PC-9 (cell line): Measurements from ENCODE around the gene ROBO1. TPM values are rescaled to one million over a fixed set of nuclear protein-coding genes. Genes with fewer than 3 reads are reported as not detected.

Experiments
- BruUV-seq: library from RNA; stranded (reverse); fragments of 400-500 nt; replicated peaks from 2 replicates; lab custom pipeline; 2021; lab: Mats Ljungman, UMichigan
- CTCF ChIA-PET: fragments of 300-600 bp; sonication (Branson Sonifier 250); formaldehyde crosslinking; loops from one replicate; lab custom pipeline; 2022; ENCODE audit warnings: antibody characterized with exemption; lab: Charles Lee
- POLR2A ChIA-PET: fragments of 300-600 bp; sonication (Branson Sonifier 250); formaldehyde crosslinking; loops from one replicate; lab custom pipeline; 2022; ENCODE audit warnings: antibody characterized with exemption; ENCODE audit not compliant: unreplicated experiment; lab: Charles Lee
- DNase-seq, 2 experiments: peaks; one replicate each; pipeline versions ENCODE4 v3.0.0 to v3.0.0-alpha.2; 2015 to 2022; ENCODE audit warnings: mixed read lengths in 1 of 2
- H2AFZ ChIP-seq: fragments of 200-600 bp; sonication (generic); 2 replicates; pipeline ENCODE4 v1.8.1; 2017; ENCODE audit warnings: antibody characterized with exemption
- H3F3A ChIP-seq: fragments of 200-600 bp; sonication (generic); 2 replicates; pipeline ENCODE4 v1.8.1; 2017; ENCODE audit warnings: antibody characterized with exemption, mild to moderate bottlenecking, low read depth; ENCODE audit not compliant: insufficient read depth
- H3K27ac ChIP-seq: fragments of 200-600 bp; sonication (generic); 2 replicates; pipeline ENCODE4 v1.6.1; 2016; ENCODE audit warnings: mixed run types
- H3K27me3 ChIP-seq: fragments of 200-600 bp; sonication (generic); 2 replicates; pipeline ENCODE4 v1.6.1; 2016; ENCODE audit warnings: low read depth, mixed run types; ENCODE audit not compliant: insufficient read depth
- H3K36me3 ChIP-seq: fragments of 200-600 bp; sonication (generic); 2 replicates; pipeline ENCODE4 v1.6.1; 2016; ENCODE audit warnings: low read depth, mixed run types
- H3K4me1 ChIP-seq: fragments of 200-600 bp; sonication (generic); replicated peaks from 2 replicates; pipeline ENCODE4 v1.6.1; 2016; ENCODE audit warnings: mixed run types; ENCODE audit not compliant: insufficient read depth
- H3K4me2 ChIP-seq: fragments of 200-600 bp; sonication (generic); 2 replicates; pipeline ENCODE4 v1.6.1; 2017; ENCODE audit warnings: mixed run types
- H3K4me3 ChIP-seq: fragments of 200-600 bp; sonication (generic); 2 replicates; pipeline ENCODE4 v1.6.1; 2016; ENCODE audit warnings: mixed run types
- H3K79me2 ChIP-seq: fragments of 200-600 bp; sonication (generic); 2 replicates; pipeline ENCODE4 v1.6.1; 2017; ENCODE audit warnings: low read depth, mixed run types
- H3K9me2 ChIP-seq: fragments of 200-600 bp; sonication (generic); 2 replicates; pipeline ENCODE4 v1.8.1; 2017; ENCODE audit warnings: mild to moderate bottlenecking; ENCODE audit not compliant: insufficient read depth
- H3K9me3 ChIP-seq: fragments of 200-600 bp; sonication (generic); 2 replicates; pipeline ENCODE4 v1.8.1; 2016; ENCODE audit warnings: low read depth; ENCODE audit not compliant: insufficient read depth
- H4K20me1 ChIP-seq: fragments of 200-600 bp; sonication (generic); 2 replicates; pipeline ENCODE4 v1.8.1; 2017; ENCODE audit not compliant: insufficient read depth
- EZH2 ChIP-seq: fragments of 200-600 bp; sonication (generic); IDR thresholded peaks from 2 replicates; pipeline ENCODE4 v1.8.0; 2017; ENCODE audit warnings: antibody characterized with exemption, low read depth
- intact Hi-C: fragments of 100-400 bp; cut with micrococcal nuclease; formaldehyde crosslinking; loops from one replicate; pipeline ENCODE4 v1.10.0; 2022; ENCODE audit not compliant: unreplicated experiment
- total RNA-seq: library from RNA; stranded (reverse); gene quantifications from 2 replicates; pipeline ENCODE4 v1.2.3, GENCODE V29; 2021
- TF ChIP-seq, protein P1 (sequence below): fragments of 200-600 bp; sonication (generic); conservative IDR thresholded peaks from 2 replicates; pipeline ENCODE4 v1.6.1; 2017; ENCODE audit warnings: mixed run types, antibody characterized with exemption, mild to moderate bottlenecking, moderate library complexity

ROBO1 gene
- total RNA-seq, 1 experiment from 2014 or later, result 17.5 TPM

DNA sequence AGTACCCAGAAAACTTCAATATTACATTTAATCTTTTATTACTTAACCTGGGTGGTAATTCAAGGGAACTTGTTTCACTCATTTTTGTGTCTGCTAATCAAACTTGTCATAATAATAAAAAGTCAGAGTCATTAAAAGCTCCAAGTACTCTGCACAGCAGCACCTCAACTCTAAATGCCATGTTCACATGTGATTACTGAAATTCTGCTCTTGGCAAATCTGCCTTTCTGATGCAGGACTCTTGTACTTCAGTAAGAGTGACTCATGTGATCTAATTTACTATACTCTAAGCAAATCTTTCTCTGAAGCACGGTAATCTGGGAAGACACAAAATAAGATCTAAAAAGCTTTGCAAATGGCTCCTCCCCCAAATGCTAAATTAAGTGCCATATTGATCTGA is 6.4 kb downstream of the ROBO1 start:
- POLR2A ChIA-PET, result no interaction called here

DNA sequence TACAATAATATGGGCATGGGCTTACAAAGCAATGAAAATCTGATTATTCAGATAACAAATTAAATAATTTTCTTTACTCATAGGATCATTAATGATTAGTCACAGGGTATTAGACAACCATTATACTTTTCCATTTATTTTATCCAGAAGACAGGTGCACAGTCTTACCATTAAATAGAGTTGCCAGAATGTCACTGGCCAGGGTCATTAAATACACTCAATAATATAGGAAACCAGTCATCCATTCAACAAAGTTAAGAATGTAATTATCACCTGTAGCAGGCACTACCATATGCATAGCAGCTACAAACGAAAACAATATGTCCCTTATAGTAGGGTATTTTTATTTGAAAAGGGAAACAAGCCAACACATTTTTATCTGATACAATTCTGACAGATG is 16.1 kb downstream of the ROBO1 start:
- Histone ChIP-seq H3K4me1 (no peaks in the 10 kb centered on the region), H3K27me3 (no peaks in the 10 kb centered on the region), H3K79me2 (no peaks in the 10 kb centered on the region), H3K27ac (no peak overlapping the region), H2AFZ (no peak overlapping the region), H3K4me2 (no peak overlapping the region), H3K36me3 (no peaks in the 10 kb centered on the region), H3K4me3 (no peak overlapping the region), H3K9me3 (no peaks in the 10 kb centered on the region), H4K20me1 (no peaks in the 10 kb centered on the region), H3K9me2 (no peaks in the 10 kb centered on the region), H3F3A (no peaks in the 10 kb centered on the region)
- CTCF ChIA-PET, result no interaction called here
- intact Hi-C loops, result no loop called here
- DNase-seq, result no peak
- POLR2A ChIA-PET, result no interaction called here
- BruUV-seq, result no TSS peak
- TF ChIP-seq, protein P1, sequence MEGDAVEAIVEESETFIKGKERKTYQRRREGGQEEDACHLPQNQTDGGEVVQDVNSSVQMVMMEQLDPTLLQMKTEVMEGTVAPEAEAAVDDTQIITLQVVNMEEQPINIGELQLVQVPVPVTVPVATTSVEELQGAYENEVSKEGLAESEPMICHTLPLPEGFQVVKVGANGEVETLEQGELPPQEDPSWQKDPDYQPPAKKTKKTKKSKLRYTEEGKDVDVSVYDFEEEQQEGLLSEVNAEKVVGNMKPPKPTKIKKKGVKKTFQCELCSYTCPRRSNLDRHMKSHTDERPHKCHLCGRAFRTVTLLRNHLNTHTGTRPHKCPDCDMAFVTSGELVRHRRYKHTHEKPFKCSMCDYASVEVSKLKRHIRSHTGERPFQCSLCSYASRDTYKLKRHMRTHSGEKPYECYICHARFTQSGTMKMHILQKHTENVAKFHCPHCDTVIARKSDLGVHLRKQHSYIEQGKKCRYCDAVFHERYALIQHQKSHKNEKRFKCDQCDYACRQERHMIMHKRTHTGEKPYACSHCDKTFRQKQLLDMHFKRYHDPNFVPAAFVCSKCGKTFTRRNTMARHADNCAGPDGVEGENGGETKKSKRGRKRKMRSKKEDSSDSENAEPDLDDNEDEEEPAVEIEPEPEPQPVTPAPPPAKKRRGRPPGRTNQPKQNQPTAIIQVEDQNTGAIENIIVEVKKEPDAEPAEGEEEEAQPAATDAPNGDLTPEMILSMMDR, result no peak
- TF ChIP-seq EZH2, result no peak

More for the DNA sequence above, 6.4 kb downstream of the ROBO1 start:
- H2AFZ ChIP-seq, result no peak overlapping the region
- H3K4me1 ChIP-seq, result no peaks in the 10 kb centered on the region
- no peaks in the 10 kb centered on the region for H3F3A ChIP-seq
- DNase-seq, result no peak
- H3K36me3 ChIP-seq, result no peaks in the 10 kb centered on the region
- BruUV-seq, result no TSS peak
- CTCF ChIA-PET, result no interaction called here
- H3K4me3 ChIP-seq, result no peak overlapping the region
- no peak overlapping the region for H3K4me2 ChIP-seq
- intact Hi-C loops, result no loop called here
- H3K27me3 ChIP-seq, result no peaks in the 10 kb centered on the region
- no peak for TF ChIP-seq EZH2
- H3K9me3 ChIP-seq, result no peaks in the 10 kb centered on the region
- no peak overlapping the region for H3K27ac ChIP-seq
- H3K79me2 ChIP-seq, result no peaks in the 10 kb centered on the region
- no peaks in the 10 kb centered on the region for H3K9me2 ChIP-seq
- H4K20me1 ChIP-seq, result no peaks in the 10 kb centered on the region

DNA sequence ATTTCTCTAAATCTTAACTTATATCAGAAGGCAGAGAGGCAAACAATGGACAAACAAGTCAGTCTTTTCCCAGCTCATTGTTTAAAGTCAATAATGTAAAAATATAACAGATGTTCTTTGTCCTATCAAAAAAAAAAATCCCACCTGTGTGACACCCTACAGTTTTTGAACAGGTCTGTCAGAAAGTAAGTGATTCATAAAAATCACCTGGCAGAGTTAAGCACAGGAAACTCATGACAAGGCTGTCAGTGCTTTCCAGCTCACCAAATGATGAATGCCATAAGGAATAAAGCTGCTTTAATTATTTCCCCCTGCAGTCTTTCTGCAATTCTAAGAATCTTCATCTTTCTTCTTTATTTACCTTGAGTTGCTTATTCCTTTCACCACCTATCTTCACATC is 30.3 kb downstream of the ROBO1 start:
- H4K20me1 ChIP-seq, result no peaks in the 10 kb centered on the region
- DNase-seq, result no peak
- H3K27me3 ChIP-seq, result no peaks in the 10 kb centered on the region
- H3F3A ChIP-seq, result no peaks in the 10 kb centered on the region
- TF ChIP-seq EZH2, result no peak
- H3K79me2 ChIP-seq, result no peaks in the 10 kb centered on the region
- no peak overlapping the region for H3K4me3 ChIP-seq
- intact Hi-C loops, result no loop called here
- POLR2A ChIA-PET, result no interaction called here
- 0 out of 2 replicates have a peak, but pooled peaks cover 2% of the 10 kb centered on the region for H3K9me2 ChIP-seq
- BruUV-seq, result no TSS peak
- CTCF ChIA-PET, result no interaction called here
- H3K9me3 ChIP-seq, result no peaks in the 10 kb centered on the region
- H3K4me1 ChIP-seq, result no peaks in the 10 kb centered on the region
- H3K36me3 ChIP-seq, result no peaks in the 10 kb centered on the region
- H3K27ac ChIP-seq, result no peak overlapping the region
- H2AFZ ChIP-seq, result 0 out of 2 replicates have a peak overlapping the region, but pooled peaks have one; percentile 52
- no peak overlapping the region for H3K4me2 ChIP-seq

DNA sequence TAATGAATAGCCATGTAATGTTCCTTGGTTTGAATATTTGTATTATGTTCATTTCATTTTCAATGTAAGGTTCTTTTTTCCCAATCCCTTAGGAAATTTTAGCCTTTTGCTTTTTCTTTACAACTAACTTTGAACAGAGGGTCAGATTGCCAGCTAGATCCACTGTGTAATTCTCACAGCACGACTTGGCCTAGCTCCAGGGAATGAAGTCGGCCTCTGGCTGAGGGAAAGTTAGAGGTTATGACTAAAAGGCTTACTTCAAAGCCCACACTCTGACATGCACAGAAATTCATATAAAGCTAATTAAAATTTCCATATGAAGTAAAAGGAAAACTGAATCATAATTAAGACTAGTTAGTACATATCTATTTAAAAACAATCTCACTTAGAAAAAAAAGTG is 38.7 kb downstream of the ROBO1 start:
- no peak overlapping the region for H3K27ac ChIP-seq
- no peak overlapping the region for H2AFZ ChIP-seq
- H3K4me3 ChIP-seq, result no peak overlapping the region
- DNase-seq, result no peak
- TF ChIP-seq EZH2, result no peak
- TF ChIP-seq, protein P1, result no peak
- no peaks in the 10 kb centered on the region for H3K79me2 ChIP-seq
- H3K36me3 ChIP-seq, result no peaks in the 10 kb centered on the region
- ChIA-PET POLR2A (no interaction called here), CTCF (no interaction called here)
- H3K4me1 ChIP-seq, result no peaks in the 10 kb centered on the region
- no peaks in the 10 kb centered on the region for H3F3A ChIP-seq
- intact Hi-C loops, result no loop called here
- H3K4me2 ChIP-seq, result no peak overlapping the region
- H3K27me3 ChIP-seq, result no peaks in the 10 kb centered on the region
- no TSS peak for BruUV-seq
- H3K9me2 ChIP-seq, result peaks cover 3% of the 10 kb centered on the region; the same call in 1 of the 2 replicates
- no peaks in the 10 kb centered on the region for H3K9me3 ChIP-seq
- no peaks in the 10 kb centered on the region for H4K20me1 ChIP-seq
